NCI-H526 (cell line): ENCODE results near the gene PRKAR1A.
"Not testable (repeated sequence)": the region's sequence is repeated elsewhere in the genome, so short reads cannot be mapped to it uniquely, and the experiment has no call there.

ENCODE experiments used
- DNase-seq, 2 experiments: peaks; one replicate each; lab custom pipeline; 2025; lab: John Stamatoyannopoulos, UW

Gene PRKAR1A

DNA sequence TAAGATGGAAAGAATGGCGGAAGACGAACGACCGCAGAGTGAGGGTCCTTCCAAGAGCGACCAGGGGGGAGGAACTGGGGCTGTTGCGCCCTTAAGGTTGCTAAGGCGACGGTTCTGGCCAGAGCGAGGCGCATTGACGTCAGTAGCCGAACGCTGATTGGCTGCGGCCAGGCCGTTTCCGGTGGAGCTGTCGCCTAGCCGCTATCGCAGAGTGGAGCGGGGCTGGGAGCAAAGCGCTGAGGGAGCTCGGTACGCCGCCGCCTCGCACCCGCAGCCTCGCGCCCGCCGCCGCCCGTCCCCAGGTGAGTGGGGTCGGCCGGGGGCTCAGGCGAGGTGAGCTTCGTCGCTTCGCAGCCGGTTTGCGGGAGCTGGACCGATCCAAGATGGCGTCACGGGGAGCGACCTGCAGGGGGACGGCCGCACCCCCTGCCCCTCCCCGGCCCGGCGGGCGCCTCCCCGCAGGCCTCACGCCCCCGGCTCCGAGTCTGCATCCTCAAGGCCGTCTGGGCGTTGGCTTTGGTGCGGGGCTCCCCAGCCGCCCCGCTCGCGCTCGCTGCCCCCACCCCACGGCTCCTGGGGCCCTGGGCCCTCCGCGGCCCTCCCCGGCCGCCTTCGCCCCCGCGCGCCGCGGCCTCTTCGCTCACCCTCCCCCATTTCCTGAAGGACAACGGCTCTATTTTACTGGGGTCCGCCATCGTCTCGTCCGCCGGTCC, at the start of gene PRKAR1A:
Gene PRKAR1A, plus strand, starts transcription at position 184 of the 713 bp plus-strand sequence. CDS start 2,970 bp downstream, outside the sequence.
- DNase-seq, result peak; percentile 93 to 96

DNA sequence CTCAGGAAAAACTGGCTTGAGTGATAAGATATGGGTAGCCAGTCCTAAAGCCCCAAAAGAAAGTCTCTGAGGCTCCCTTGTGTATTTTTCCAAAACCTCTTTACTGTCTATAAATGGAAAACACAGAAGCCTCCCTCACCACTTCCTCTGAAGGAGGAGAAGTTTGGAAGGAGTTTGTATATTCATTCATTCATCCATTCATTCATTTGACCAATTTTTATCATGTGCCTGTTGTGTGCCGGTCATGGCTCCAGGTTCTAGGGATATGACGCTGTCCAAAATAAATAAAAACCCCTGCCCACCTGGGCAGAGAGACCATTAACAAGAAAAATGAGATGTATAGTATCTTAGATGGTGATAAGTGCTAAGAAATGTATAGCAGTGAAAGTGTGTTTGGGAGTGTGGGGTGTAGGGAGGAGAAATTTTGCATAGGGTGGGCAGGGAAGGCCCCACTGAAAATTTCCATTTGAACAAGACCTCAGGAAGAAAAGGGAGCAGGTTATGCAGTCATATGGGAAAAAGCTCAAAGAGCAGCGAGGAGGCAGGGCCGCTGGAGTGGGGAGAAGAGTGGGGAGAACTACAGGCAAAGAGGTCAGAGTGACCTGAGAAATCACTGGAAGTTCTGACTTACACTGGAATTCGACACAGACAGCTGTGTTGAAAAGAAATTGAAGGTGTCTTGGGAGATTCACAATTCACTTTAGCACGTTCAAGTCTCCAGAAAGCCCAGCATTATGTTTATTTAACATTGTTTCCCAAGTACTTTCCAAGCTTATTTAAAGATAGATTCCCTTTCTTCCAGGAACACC, 48.8 kb upstream of the PRKAR1A start:
- DNase-seq, result no peak

- no peak for DNase-seq
Observed at GRCh38 chr17:68468334-68468733, 43.9 kb upstream of the PRKAR1A start.

GRCh38 chr17:68468788-68469187, 43.4 kb upstream of the PRKAR1A start:
- DNase-seq, result no peak

DNA sequence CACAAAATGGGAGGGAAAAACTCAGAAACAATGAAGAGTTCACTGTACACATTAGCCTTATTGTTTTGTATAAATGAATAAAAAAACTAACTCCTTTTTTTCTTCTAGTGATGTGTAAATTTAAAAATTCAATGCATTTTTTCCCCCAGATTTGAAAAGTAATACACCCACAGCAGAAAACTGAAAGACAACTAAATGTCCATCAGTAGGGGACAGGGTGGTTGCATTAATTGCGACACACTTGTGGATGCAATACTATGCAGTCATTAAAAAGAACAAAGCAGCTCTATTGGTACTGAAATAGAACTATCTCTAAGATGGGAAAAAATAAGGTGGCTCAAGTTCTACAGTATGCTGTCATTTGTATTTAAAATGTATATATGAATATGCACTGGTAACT, 41.3 kb upstream of the PRKAR1A start:
- no peak for DNase-seq

GRCh38 chr17:68480885-68481284, 31.3 kb upstream of the PRKAR1A start:
- DNase-seq, result no peak

- no peak for DNase-seq
Observed at GRCh38 chr17:68482576-68483041, 29.6 kb upstream of the PRKAR1A start.

- no peak for DNase-seq
Observed at GRCh38 chr17:68484458-68484857, 27.8 kb upstream of the PRKAR1A start.

GRCh38 chr17:68489919-68490318, 22.3 kb upstream of the PRKAR1A start:
- DNase-seq, result no peak

- no peak for DNase-seq
Observed at GRCh38 chr17:68491381-68492231, 20.6 kb upstream of the PRKAR1A start.

DNA sequence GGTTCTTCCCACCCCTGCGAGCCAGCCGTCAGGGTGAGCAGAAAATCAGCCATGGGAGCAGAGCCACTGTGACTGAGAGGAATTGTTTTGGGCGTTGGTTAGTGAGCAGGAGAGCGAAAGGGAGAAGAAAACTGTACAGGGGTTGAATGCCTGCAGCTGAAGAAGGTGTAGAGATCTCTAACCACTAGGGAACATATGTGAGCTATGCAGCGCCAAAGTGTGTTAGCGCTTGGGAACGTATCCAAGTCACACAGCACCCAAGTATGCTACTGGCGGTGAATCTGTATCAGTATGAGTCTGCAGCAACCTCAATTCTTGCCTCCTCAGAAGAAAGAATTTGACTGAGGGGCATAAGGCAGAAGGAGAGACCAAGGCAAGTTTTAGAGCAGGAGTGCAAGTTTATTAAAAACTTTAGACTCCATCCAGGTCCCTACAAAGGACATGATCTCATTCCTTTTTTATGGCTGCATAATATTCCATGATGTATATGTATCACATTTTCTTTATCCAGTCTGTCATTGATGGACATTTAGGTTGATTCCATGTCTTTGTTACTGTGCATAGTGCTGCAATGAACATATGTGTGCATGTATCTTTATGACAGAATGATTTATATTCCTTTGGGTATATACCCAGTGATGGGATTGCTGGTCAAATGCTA, 19.7 kb upstream of the PRKAR1A start:
- not testable (repeated sequence) for DNase-seq

DNA sequence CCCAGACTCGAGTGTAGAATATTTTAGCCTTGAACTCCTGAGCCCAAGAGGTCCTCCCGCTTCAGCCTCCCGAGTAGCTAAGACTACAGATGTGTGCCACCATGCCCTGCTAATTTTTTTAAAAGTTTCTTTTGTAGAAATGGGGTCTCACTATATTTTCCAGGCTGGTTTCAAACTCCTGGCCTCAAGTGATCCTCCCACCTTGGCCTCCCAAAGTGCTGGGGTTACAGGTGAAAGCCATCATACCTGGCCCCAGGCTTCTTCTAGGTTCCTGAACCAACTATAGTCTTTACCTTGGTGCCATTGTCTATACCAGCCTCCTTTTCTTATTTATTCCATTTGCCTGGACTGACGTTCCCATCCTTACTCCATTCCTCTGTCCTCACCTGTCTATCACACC, 17.1 kb upstream of the PRKAR1A start:
- no peak for DNase-seq

DNA sequence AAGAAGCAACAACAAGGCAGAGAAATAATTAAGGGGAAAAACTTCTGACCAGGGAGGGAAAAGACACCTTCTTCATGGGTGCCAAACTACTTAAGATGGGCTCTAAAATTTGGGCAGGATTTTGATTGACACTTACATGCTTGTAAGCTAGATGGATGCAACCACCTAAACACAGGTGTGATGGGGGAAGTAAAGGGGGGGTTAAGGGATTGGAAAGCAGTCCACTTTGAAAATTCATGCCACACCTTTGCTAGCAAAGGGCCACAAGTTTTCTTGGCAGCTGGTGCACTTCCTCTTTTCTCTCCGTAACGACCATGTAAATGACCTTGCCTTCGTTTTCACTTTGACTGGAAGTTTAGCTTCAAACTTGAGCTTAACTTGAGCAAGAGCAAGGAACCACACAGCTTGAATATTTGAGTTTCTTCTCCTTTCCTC, 14.3 kb upstream of the PRKAR1A start:
- no peak for DNase-seq

- DNase-seq, result no peak
Observed at GRCh38 chr17:68498479-68499326, 13.5 kb upstream of the PRKAR1A start.

DNA sequence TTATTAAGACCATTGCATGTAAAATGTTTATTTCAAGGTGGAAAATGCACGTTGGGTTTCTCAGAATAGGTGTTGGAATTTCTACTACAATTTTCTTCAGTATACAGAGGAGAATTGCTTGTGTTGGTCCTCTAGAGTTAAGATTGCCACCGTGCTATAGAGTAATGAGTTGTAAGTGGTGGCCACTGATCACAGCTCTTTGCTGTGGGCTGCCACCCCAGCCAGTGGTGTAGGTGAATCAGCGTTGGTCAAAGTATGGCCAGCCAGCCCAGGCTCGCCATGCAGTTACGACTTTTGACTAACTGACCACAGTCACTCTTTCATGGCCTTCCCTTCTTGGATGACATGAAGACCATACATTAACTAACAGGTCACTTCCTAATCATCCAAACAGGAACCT, 12.6 kb upstream of the PRKAR1A start:
- DNase-seq, result no peak

GRCh38 chr17:68501074-68501473, 11.2 kb upstream of the PRKAR1A start:
- no peak for DNase-seq

GRCh38 chr17:68505951-68506350, 6.3 kb upstream of the PRKAR1A start:
- DNase-seq, result no peak

- DNase-seq, result no peak
Observed at GRCh38 chr17:68507576-68507975, 4.7 kb upstream of the PRKAR1A start.

DNA sequence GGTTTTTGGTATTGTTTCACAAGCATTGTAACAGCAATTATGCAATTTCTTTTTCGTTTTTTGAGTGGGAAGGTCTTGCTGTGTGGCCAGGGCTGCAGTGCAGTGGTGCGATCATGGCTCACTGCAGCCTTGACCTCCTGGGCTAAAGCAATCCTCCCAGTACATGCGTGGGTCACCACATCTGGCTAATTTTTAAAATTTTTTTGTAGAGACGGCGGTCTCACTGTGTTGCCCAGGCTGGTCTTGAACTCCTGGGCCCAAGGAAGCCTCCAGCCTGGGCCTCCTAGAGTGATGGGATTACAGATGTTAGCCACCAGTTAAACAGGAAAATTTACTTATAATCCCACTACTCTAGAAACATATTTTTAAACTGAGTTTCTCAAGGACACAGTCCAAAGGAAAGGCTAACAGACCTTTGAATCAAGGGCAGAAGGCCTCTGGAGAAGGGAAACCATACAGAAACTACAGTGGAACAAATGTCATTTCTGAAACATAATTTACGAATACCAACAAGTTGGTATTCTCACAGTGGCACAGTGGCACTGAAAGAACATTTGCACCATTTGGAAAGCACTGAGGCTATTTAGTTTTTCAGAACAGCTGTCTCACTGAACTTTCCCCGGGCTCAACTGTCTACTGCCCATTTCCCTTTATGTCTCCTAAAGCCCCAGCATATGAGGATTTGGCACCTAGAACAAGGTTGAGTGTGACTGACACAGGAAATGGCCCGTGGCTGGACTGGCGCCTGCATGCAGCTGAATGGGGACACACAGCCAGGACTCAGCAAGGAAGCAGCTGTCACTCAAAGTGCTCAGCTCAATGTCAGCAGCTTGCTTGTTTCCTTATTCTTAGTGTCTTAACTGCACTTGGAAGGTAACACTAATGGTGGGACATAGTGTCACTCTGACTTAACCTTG, 2.8 kb upstream of the PRKAR1A start:
- DNase-seq, result peak in 1 of 2 experiments; percentile 6

DNA sequence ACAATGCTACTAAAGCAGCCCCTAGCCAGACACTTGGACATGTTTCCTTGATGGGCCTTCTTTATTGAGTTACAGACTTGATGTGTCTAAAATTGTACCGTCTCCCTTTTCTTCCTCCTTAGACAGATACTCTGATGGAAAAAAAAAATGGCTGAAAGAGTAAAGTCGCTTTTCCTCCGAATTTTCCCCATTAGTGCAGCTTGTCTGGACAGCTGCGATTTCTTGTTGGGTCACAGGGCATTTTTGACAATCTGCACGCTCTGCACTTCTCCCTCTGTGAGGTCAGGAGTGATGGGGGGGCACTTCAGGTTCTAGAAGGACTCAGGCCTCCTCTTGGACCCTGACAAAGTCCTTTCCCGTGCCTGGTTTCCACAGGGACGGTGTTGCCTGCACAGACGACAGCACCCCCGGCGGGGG, 968 bp upstream of the PRKAR1A start:
- DNase-seq, result no peak
